Vagina (tissue), 2 donors: ENCODE data around the gene RNF11. TPM values are rescaled to one million over a fixed set of nuclear protein-coding genes. Genes with fewer than 3 reads are reported as not detected.
A peak's percentile ranks its signal among the peaks of the same experiment; 100 is the strongest.

Experiments used
- DNase-seq, 2 donors: peaks; one replicate each; pipeline ENCODE4 v3.0.0-alpha.2; 2017; ENCODE audit errors: extremely low spot score in 2 of 2
- H3K27ac ChIP-seq: fragments of 200-600 bp; sonication (generic); one replicate; pipeline ENCODE4 v1.5.1; 2019
- H3K27me3 ChIP-seq: fragments of 200-600 bp; sonication (generic); one replicate; pipeline ENCODE4 v1.5.1; 2019
- H3K36me3 ChIP-seq, 2 donors: fragments of 200-600 bp; sonication (generic); one replicate each; pipeline ENCODE4 v1.5.1; 2017 to 2019
- H3K4me1 ChIP-seq: fragments of 200-600 bp; sonication (generic); one replicate; pipeline ENCODE4 v1.5.1; 2019
- H3K4me3 ChIP-seq, 2 donors: fragments of 200-600 bp; sonication (generic); 1 replicate in 1 of 2; 2 replicates in 1 of 2; pipeline ENCODE4 v1.5.1; 2016 to 2019
- H3K9me3 ChIP-seq: fragments of 200-600 bp; sonication (generic); one replicate; pipeline ENCODE4 v1.5.1; 2019
- CTCF ChIP-seq, 3 experiments: fragments of 450-650 bp in 2 of 3; fragments of 200-600 bp in 1 of 3; sonication (generic) in 1 of 3; IDR thresholded peaks; one replicate each; pipeline ENCODE4 v1.5.1; 2017 to 2019; ENCODE audit warnings: antibody characterized with exemption in 3 of 3, mild to moderate bottlenecking in 2 of 3, moderate library complexity in 2 of 3
- POLR2A ChIP-seq, 2 donors: fragments of 450-650 bp; IDR thresholded peaks; one replicate each; pipeline ENCODE4 v1.6.1; 2017; ENCODE audit warnings: antibody characterized with exemption in 2 of 2, mild to moderate bottlenecking in 2 of 2, moderate library complexity in 2 of 2
- POLR2AphosphoS5 ChIP-seq, 2 donors: sonication (generic); formaldehyde crosslinking; IDR thresholded peaks; one replicate each; pipeline ENCODE4 v1.9.0; 2017; ENCODE audit warnings: antibody characterized with exemption in 2 of 2, mild to moderate bottlenecking in 2 of 2, low read depth in 1 of 2; ENCODE audit not compliant: insufficient read depth in 1 of 2
- intact Hi-C: fragments of 100-400 bp; cut with DNase I; formaldehyde crosslinking; loops from one replicate; pipeline ENCODE4 v1.15.1; 2023
- total RNA-seq: library from RNA; depleted of rRNA; stranded (reverse); fragments of >200 nt; gene quantifications from one replicate; pipeline ENCODE4 v1.2.3, GENCODE V29; 2016

The RNF11 gene
- total RNA-seq, 1 donor from 2014 or later = 73.9 TPM

GRCh38 chr1:51320967-51321923 is 85.2 kb downstream of the RNF11 start:
- Histone ChIP-seq H3K4me3 (no peak overlapping the region), H3K27ac (peak overlapping the region; percentile 37), H3K36me3 (no peaks in the 10 kb centered on the region), H3K4me1 (peaks cover 9% of the 10 kb centered on the region), H3K27me3 (no peaks in the 10 kb centered on the region), H3K9me3 (no peaks in the 10 kb centered on the region)
- TF ChIP-seq CTCF (IDR thresholded peaks at IDR 0.05) (no peak), POLR2A (IDR thresholded peaks at IDR 0.05) (no peak), POLR2AphosphoS5 (IDR thresholded peaks at IDR 0.05; ENCODE audit: insufficient read depth in 1 of 2, low read depth in 1 of 2) (no peak)
- no peak for DNase-seq
- intact Hi-C loops = no loop called here

- no peak overlapping the region for H3K4me3 ChIP-seq
- intact Hi-C loops = no loop called here
- H3K4me1 ChIP-seq = peaks cover 4% of the 10 kb centered on the region
- DNase-seq = no peak
- H3K9me3 ChIP-seq = no peaks in the 10 kb centered on the region
- TF ChIP-seq CTCF (IDR thresholded peaks at IDR 0.05) (no peak), POLR2A (IDR thresholded peaks at IDR 0.05) (no peak), POLR2AphosphoS5 (IDR thresholded peaks at IDR 0.05; ENCODE audit: insufficient read depth in 1 of 2, low read depth in 1 of 2) (no peak)
- H3K27ac ChIP-seq = peak overlapping the region; percentile 37
- H3K27me3 ChIP-seq = no peaks in the 10 kb centered on the region
- no peaks in the 10 kb centered on the region for H3K36me3 ChIP-seq
These were observed 85.8 kb downstream of the RNF11 start for GRCh38 chr1:51321924-51322280.

- intact Hi-C loops = no loop called here
These were observed 86.5 kb downstream of the RNF11 start for GRCh38 chr1:51322417-51323101.

More at GRCh38 chr1:51322417-51323101, 86.5 kb downstream of the RNF11 start:
- no peak overlapping the region for H3K27ac ChIP-seq
- TF ChIP-seq POLR2A (IDR thresholded peaks at IDR 0.05) = no peak
- TF ChIP-seq CTCF (IDR thresholded peaks at IDR 0.05) = no peak
- no peaks in the 10 kb centered on the region for H3K36me3 ChIP-seq
- H3K27me3 ChIP-seq = no peaks in the 10 kb centered on the region
- H3K4me3 ChIP-seq = no peak overlapping the region
- no peaks in the 10 kb centered on the region for H3K9me3 ChIP-seq
- no peak for DNase-seq
- H3K4me1 ChIP-seq = peaks cover 4% of the 10 kb centered on the region

Other genes with a start within 250 kb of the RNF11 start
- not detected for gene C1orf185, start 134.0 kb upstream of the RNF11 start, total RNA-seq
- gene TTC39A, start 94.3 kb downstream of the RNF11 start, total RNA-seq = 11.5 TPM